Sigmoid colon (tissue), 4 donors: ENCODE data around the gene OAS1.

Experiments
- CTCF ChIP-seq, 4 experiments: fragments of 450-650 bp in 3 of 4; fragments of 200-600 bp in 1 of 4; IDR thresholded peaks; one replicate each; pipeline ENCODE4 v1.5.1; 2016 to 2019; ENCODE audit warnings: antibody characterized with exemption in 4 of 4, mild to moderate bottlenecking in 3 of 4, moderate library complexity in 2 of 4
- EP300 ChIP-seq, 4 donors: sonication (generic); formaldehyde crosslinking; IDR thresholded peaks; one replicate each; pipeline ENCODE4 v1.6.1; 2017; ENCODE audit warnings: antibody characterized with exemption in 4 of 4
- POLR2A ChIP-seq, 2 donors: fragments of 450-650 bp; IDR thresholded peaks; one replicate each; pipeline ENCODE4 v1.6.1; 2016; ENCODE audit warnings: antibody characterized with exemption in 2 of 2, mild to moderate bottlenecking in 2 of 2, moderate library complexity in 2 of 2
- POLR2AphosphoS5 ChIP-seq, 4 donors: sonication (generic); formaldehyde crosslinking; IDR thresholded peaks; one replicate each; pipeline ENCODE4 v1.6.1; 2017; ENCODE audit warnings: antibody characterized with exemption in 4 of 4

- TF ChIP-seq POLR2A (IDR thresholded peaks at IDR 0.05) (no peak), CTCF (IDR thresholded peaks at IDR 0.05) (no peak), EP300 (IDR thresholded peaks at IDR 0.05) (no peak), POLR2AphosphoS5 (IDR thresholded peaks at IDR 0.05) (no peak)
Observed at GRCh38 chr12:112933129-112933505, 26.4 kb downstream of the OAS1 start.
